RWPE1 (cell line): ENCODE measurements around the gene PSMF1.

Experiments used
- CTCF ChIA-PET: fragments of 350-600 bp; sonication (Branson Sonifier 250); formaldehyde crosslinking; extraction: SDS; loops from one replicate; lab custom pipeline; 2021; lab: Yijun Ruan, JAX
- POLR2A ChIA-PET: fragments of 400-600 bp; formaldehyde crosslinking; extraction: SDS; loops from one replicate; lab custom pipeline; 2020; ENCODE audit warnings: antibody characterized with exemption; ENCODE audit not compliant: low non-redundant PET; lab: Yijun Ruan, JAX
- DNase-seq: peaks from one replicate; pipeline ENCODE4 v3.0.0; 2012; ENCODE audit warnings: low spot score
- H3K27ac ChIP-seq: fragments of 450-650 bp; 2 replicates; pipeline ENCODE4 v1.5.1; 2017
- CTCF ChIP-seq: fragments of 450-650 bp; conservative IDR thresholded peaks from 2 replicates; pipeline ENCODE4 v1.5.1; 2017; ENCODE audit warnings: low read depth, mild to moderate bottlenecking

The PSMF1 gene

DNA sequence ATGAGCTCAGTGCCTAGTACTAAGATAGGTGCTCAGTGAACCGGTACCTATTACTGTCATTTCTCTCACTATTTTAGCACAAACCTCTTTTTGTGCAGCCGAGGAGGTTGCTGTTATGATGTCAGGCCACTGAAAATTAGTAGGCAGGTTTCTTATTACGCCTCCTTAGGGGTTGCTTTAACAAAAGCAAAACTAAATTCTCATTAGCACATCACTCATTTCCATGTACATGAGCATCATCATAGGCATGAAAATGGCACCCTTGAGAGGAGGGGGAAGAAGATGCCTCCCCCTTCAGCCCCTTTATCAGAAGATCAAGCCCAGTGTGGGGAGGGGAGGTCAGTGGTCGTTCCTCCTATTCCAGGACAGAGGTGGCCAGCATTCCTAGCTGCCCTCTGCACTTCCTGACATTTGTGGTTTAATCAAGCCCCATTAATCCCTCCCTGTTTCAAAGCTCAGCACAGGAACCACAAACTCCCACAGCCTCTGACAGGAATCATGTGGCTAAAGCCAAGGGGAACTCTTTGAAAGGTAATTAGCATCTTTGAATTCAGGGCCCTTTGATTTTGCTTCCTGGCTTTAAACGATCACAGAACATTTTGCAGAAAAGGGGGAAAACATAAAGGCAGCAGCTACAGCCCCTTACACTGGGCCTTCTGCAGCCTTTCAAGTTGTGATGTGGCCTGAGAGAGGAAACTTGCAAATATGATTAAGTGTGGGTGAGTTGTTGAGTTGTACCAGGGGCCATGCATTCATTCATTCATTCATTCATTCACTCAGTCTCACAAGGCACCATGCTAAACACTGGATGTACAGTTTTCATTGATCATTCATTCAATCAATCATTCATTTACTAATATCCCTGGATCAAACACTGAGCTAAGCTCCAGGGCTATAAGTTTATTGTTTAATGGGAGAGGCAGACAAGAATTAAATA, 31.9 kb upstream of the PSMF1 start:
- H3K27ac ChIP-seq = no peak overlapping the region
- POLR2A ChIA-PET = interaction anchor here (0.6 kb wide), 1 partner anchor 14 kb away, joined by 7 read pairs; no protein-coding TSS in a partner anchor
- DNase-seq = no peak
- CTCF ChIA-PET = interaction anchor here (0.6 kb wide), 1 partner anchor 22 kb away, joined by 4 read pairs; no protein-coding TSS in a partner anchor
- no peak for TF ChIP-seq CTCF

- ChIA-PET CTCF (interaction anchor here (0.6 kb wide), 1 partner anchor 21 kb away, joined by 4 read pairs; no protein-coding TSS in a partner anchor), POLR2A (interaction anchor here (0.6 kb wide), 1 partner anchor 13 kb away, joined by 7 read pairs; no protein-coding TSS in a partner anchor)
- no peak for TF ChIP-seq CTCF
- H3K27ac ChIP-seq = no peak overlapping the region
- DNase-seq = no peak
Measured at GRCh38 chr20:1087311-1087905, 31.0 kb upstream of the PSMF1 start.

DNA sequence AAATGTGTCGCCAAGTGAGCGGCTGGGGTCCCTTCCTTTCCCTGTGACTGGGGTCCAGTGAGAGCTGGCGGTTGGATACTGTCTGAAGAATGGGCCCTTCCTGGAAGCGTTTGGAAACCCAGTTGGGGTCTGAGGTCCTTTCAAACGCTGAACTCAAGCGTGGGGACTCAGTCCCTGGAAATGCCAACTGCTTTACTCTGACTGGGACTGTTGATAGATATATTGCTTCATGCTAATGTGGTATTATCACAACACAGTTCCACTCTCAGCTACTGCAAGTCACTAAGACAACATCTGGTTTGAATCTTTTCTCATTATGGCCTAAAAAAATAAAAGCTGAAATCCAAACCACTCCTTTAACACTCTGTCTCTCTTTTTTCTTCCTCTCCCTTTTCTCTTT, 23.7 kb upstream of the PSMF1 start:
- no peak overlapping the region for H3K27ac ChIP-seq
- DNase-seq = no peak
- ChIA-PET CTCF (interaction anchor here (0.6 to 3.2 kb wide), 2 partner anchors 14 to 66 kb away, joined by 3 to 13 read pairs; no protein-coding TSS in a partner anchor), POLR2A (no interaction called here)
- no peak for TF ChIP-seq CTCF

DNA sequence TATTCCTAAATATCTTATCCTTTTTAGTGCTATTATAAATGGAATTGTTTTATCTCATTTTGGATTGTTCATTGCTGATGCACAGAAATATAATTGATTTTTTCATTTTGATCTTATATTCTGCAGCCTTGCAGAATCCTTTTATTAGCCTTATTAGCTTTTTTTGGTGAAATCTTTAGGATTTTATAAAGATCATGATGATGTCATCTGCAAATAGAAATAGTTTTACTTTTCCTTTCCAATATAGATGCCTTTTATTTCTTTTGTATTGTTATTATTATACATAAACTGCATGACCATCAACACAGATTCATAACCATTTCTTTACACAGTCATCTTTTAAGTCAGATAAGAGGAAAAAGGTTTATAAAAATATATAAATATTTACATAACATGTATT, 16.9 kb upstream of the PSMF1 start:
- DNase-seq = no peak
- CTCF ChIA-PET = no interaction called here
- POLR2A ChIA-PET = no interaction called here
- no peak overlapping the region for H3K27ac ChIP-seq
- TF ChIP-seq CTCF = 0 out of 2 replicates have a peak, but pooled peaks have one; percentile 3

DNA sequence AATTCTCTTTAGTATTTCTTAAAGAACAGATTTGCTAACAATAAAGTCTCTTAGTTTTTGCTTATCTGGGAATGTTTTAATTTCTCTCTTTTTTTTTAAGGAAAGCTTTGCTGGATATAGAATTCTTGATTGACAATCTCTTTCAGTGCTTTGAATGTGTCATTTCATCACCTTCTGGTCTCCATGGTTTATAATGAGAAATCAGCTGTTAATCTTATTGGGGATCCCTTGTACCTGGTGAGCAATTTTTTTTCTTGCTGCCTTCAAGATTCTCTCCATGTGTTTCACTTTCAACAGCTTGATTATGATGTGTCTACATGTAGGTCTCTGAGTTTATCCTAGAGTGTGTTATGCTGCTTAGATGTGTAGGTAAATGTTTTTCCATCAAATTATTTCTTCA, 16.4 kb upstream of the PSMF1 start:
- ChIA-PET CTCF (interaction anchor here (0.6 kb wide), 1 partner anchor 140 kb away, joined by 3 read pairs; no protein-coding TSS in a partner anchor), POLR2A (no interaction called here)
- DNase-seq = no peak
- H3K27ac ChIP-seq = no peak overlapping the region
- no peak for TF ChIP-seq CTCF

DNA sequence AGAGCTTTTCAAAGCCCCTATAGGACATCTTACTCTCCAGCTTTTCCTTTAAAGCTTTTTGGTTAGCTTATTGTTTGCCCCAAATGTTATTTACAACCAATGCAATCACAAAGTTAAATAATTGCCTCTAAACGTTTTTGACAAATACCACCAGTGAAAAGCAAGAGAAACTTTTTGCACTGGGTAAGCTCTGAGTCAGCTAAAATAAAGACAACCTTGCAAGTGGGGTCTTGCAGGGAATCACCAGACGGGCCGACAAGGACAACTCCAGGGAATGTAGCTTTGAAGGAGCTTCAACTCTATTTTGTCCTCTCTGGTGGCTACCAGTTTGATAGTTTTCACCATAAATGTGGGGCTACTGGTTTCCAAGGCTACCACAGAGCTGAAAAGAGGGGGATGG, 14.7 kb upstream of the PSMF1 start:
- H3K27ac ChIP-seq = no peak overlapping the region
- TF ChIP-seq CTCF = no peak
- POLR2A ChIA-PET = no interaction called here
- no peak for DNase-seq
- CTCF ChIA-PET = interaction anchor here (0.5 kb wide), 1 partner anchor 234 kb away, joined by 3 read pairs; no protein-coding TSS in a partner anchor
